WTC11 (cell line): ENCODE data around the gene GOSR2. TPM values are rescaled to one million over a fixed set of nuclear protein-coding genes. Genes with fewer than 3 reads are reported as not detected.

ENCODE experiments used
- ATAC-seq: fragments of 200-7000 bp; cut with Tn5 transposase; 2 replicates; pipeline ENCODE4 v1.10.0; 2021; ENCODE audit warnings: mild to moderate bottlenecking, moderate library complexity
- CTCF ChIA-PET: fragments of 300-600 bp; sonication (Branson Sonifier 250); formaldehyde crosslinking; loops from one replicate; lab custom pipeline; 2021; ENCODE audit warnings: antibody characterized with exemption; lab: Charles Lee
- POLR2A ChIA-PET: fragments of 350-600 bp; sonication (Branson Sonifier 250); formaldehyde crosslinking; loops from one replicate; lab custom pipeline; 2021; ENCODE audit warnings: antibody characterized with exemption; lab: Charles Lee
- DNase-seq: peaks from one replicate; pipeline ENCODE4 v3.0.0; 2021; ENCODE audit warnings: low spot score
- H3K27ac Mint-ChIP-seq: 2 replicates; pipeline ENCODE4 v1.8.0; 2021; ENCODE audit warnings: mixed read lengths
- H3K27me3 Mint-ChIP-seq: 2 replicates; pipeline ENCODE4 v1.8.0; 2021; ENCODE audit warnings: low read depth, mild to moderate bottlenecking, moderate library complexity, mixed read lengths
- H3K36me3 Mint-ChIP-seq: 2 replicates; pipeline ENCODE4 v1.8.0; 2021; ENCODE audit warnings: mixed read lengths
- H3K4me1 Mint-ChIP-seq: 2 replicates; pipeline ENCODE4 v1.8.0; 2022; ENCODE audit warnings: mixed read lengths
- H3K4me3 Mint-ChIP-seq: 2 replicates; pipeline ENCODE4 v1.8.0; 2021; ENCODE audit warnings: mild to moderate bottlenecking, moderate library complexity, mixed read lengths
- H3K9me3 Mint-ChIP-seq: 2 replicates; pipeline ENCODE4 v1.8.0; 2021; ENCODE audit warnings: mixed read lengths
- AR ChIP-seq: fragments of 250-450 bp; sonication (Bioruptor Pico); IDR thresholded peaks from 2 replicates; pipeline ENCODE4 v1.9.0; 2021; ENCODE audit warnings: mild to moderate bottlenecking
- ARID4B ChIP-seq: sonication (generic); formaldehyde crosslinking; IDR thresholded peaks from 2 replicates; pipeline ENCODE4 v1.8.0; 2023; ENCODE audit warnings: missing genetic modification reagents, mild to moderate bottlenecking, borderline replicate concordance
- CREB1 ChIP-seq: sonication (generic); formaldehyde crosslinking; IDR thresholded peaks from 2 replicates; pipeline ENCODE4 v1.8.0; 2023; ENCODE audit warnings: mild to moderate bottlenecking, missing genetic modification reagents
- ETV6 ChIP-seq: sonication (generic); formaldehyde crosslinking; IDR thresholded peaks from 2 replicates; pipeline ENCODE4 v1.8.1; 2022; ENCODE audit warnings: mild to moderate bottlenecking, missing genetic modification reagents
- GTF2I ChIP-seq: fragments of 250-450 bp; sonication (Bioruptor Pico); conservative IDR thresholded peaks from 2 replicates; pipeline ENCODE4 v1.4.0; 2021; ENCODE audit warnings: mild to moderate bottlenecking
- JUN ChIP-seq: sonication (generic); formaldehyde crosslinking; IDR thresholded peaks from 2 replicates; pipeline ENCODE4 v1.8.0; 2023; ENCODE audit warnings: mild to moderate bottlenecking, missing genetic modification reagents
- NFE2L1 ChIP-seq: sonication (generic); formaldehyde crosslinking; IDR thresholded peaks from 2 replicates; pipeline ENCODE4 v1.8.1; 2023; ENCODE audit warnings: missing genetic modification reagents
- RELA ChIP-seq: sonication (generic); formaldehyde crosslinking; IDR thresholded peaks from 2 replicates; pipeline ENCODE4 v1.8.1; 2022; ENCODE audit warnings: missing genetic modification reagents, mild to moderate bottlenecking, borderline replicate concordance
- SOX15 ChIP-seq: fragments of 250-450 bp; sonication (Bioruptor Pico); IDR thresholded peaks from 2 replicates; pipeline ENCODE4 v1.9.0; 2021; ENCODE audit warnings: mild to moderate bottlenecking
- ZNF263 ChIP-seq: sonication (generic); formaldehyde crosslinking; IDR thresholded peaks from 2 replicates; pipeline ENCODE4 v1.8.1; 2022; ENCODE audit warnings: low read depth, mild to moderate bottlenecking, moderate library complexity, missing genetic modification reagents
- ZNF423 ChIP-seq: fragments of 250-450 bp; sonication (Bioruptor Pico); IDR thresholded peaks from 2 replicates; pipeline ENCODE4 v2.1.2; 2022; ENCODE audit warnings: mild to moderate bottlenecking, moderate library complexity
- total RNA-seq: library from RNA; stranded (reverse); gene quantifications from 3 replicates; pipeline ENCODE4 v1.2.3, GENCODE V29; 2021
- TF ChIP-seq, protein P1 (sequence below): sonication (generic); formaldehyde crosslinking; IDR thresholded peaks from 2 replicates; pipeline ENCODE4 v1.8.1; 2022; ENCODE audit warnings: missing genetic modification reagents, borderline replicate concordance
- TF ChIP-seq, protein P2 (sequence below): sonication (generic); formaldehyde crosslinking; IDR thresholded peaks from 2 replicates; pipeline ENCODE4 v1.8.1; 2023; ENCODE audit warnings: mild to moderate bottlenecking, missing genetic modification reagents, moderate library complexity
- TF ChIP-seq, protein P3 (sequence below): sonication (generic); formaldehyde crosslinking; IDR thresholded peaks from 2 replicates; pipeline ENCODE4 v1.8.0; 2022; ENCODE audit warnings: mild to moderate bottlenecking, missing genetic modification reagents

Gene GOSR2
- total RNA-seq, 1 experiment from 2014 or later: 45.8 TPM

DNA sequence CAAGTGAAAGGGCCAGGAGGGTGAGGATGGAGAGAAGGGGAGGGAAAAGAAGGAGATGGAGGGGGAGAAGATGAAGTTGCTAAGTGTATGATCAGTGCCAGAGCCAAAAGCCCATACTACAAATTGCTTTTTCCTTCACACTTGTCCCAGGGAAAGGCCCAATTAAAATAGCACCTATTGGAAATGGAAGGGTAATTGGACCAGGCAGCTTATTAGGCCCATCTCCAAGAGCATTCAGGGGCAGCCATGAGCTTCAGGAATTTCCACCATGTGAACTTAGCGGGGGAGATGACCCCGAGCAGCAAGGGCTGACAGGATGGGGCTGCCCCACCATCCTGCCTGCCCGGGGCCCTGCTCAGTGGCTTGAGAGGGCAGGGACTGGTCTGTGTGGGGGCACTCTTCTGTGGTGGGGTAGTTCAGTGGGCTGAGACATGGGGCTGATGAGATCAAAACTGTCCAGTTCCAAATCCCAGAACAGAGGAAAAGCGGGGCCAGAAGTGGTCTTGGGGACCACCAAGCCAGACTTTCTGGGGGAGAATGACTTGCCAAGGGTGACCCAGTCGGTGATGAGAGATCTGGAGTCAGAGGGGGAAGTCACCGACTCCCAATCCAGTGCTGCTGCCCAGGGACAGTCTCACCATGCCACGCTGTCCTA, 27.5 kb downstream of the GOSR2 start:
- H3K27ac Mint-ChIP-seq: no peak overlapping the region
- ATAC-seq (no peak), DNase-seq (no peak)
- ChIA-PET POLR2A (no interaction called here), CTCF (interaction anchor here (2.0 kb wide), 1 partner anchor 8 kb away, joined by 12 read pairs; no protein-coding TSS in a partner anchor)
- no peak overlapping the region for H3K4me3 Mint-ChIP-seq
- peaks cover 9% of the 10 kb centered on the region; the same call in 1 of the 2 replicates for H3K27me3 Mint-ChIP-seq
- peaks cover 12% of the 10 kb centered on the region for H3K36me3 Mint-ChIP-seq
- H3K9me3 Mint-ChIP-seq: no peaks in the 10 kb centered on the region
- TF ChIP-seq, protein P1, sequence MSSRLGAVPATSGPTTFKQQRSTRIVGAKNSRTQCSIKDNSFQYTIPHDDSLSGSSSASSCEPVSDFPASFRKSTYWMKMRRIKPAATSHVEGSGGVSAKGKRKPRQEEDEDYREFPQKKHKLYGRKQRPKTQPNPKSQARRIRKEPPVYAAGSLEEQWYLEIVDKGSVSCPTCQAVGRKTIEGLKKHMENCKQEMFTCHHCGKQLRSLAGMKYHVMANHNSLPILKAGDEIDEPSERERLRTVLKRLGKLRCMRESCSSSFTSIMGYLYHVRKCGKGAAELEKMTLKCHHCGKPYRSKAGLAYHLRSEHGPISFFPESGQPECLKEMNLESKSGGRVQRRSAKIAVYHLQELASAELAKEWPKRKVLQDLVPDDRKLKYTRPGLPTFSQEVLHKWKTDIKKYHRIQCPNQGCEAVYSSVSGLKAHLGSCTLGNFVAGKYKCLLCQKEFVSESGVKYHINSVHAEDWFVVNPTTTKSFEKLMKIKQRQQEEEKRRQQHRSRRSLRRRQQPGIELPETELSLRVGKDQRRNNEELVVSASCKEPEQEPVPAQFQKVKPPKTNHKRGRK: no peak
- no peak for TF ChIP-seq CREB1 (CRISPR knock-in tag)
- no peak for TF ChIP-seq GTF2I
- TF ChIP-seq JUN (CRISPR knock-in tag): no peak
- TF ChIP-seq ARID4B (CRISPR knock-in tag): no peak
- TF ChIP-seq RELA (CRISPR knock-in tag): no peak
- TF ChIP-seq, protein P2, sequence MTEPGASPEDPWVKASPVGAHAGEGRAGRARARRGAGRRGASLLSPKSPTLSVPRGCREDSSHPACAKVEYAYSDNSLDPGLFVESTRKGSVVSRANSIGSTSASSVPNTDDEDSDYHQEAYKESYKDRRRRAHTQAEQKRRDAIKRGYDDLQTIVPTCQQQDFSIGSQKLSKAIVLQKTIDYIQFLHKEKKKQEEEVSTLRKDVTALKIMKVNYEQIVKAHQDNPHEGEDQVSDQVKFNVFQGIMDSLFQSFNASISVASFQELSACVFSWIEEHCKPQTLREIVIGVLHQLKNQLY (CRISPR knock-in tag): no peak
- TF ChIP-seq ZNF263 (CRISPR knock-in tag): no peak
- no peak for TF ChIP-seq ZNF423 (CRISPR knock-in tag)
- TF ChIP-seq AR (CRISPR knock-in tag): no peak
- TF ChIP-seq, protein P3, sequence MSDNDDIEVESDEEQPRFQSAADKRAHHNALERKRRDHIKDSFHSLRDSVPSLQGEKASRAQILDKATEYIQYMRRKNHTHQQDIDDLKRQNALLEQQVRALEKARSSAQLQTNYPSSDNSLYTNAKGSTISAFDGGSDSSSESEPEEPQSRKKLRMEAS (CRISPR knock-in tag): no peak
- TF ChIP-seq NFE2L1: no peak
- TF ChIP-seq, all 79 proteins: peak for 0
- peaks cover 6% of the 10 kb centered on the region for H3K4me1 Mint-ChIP-seq

DNA sequence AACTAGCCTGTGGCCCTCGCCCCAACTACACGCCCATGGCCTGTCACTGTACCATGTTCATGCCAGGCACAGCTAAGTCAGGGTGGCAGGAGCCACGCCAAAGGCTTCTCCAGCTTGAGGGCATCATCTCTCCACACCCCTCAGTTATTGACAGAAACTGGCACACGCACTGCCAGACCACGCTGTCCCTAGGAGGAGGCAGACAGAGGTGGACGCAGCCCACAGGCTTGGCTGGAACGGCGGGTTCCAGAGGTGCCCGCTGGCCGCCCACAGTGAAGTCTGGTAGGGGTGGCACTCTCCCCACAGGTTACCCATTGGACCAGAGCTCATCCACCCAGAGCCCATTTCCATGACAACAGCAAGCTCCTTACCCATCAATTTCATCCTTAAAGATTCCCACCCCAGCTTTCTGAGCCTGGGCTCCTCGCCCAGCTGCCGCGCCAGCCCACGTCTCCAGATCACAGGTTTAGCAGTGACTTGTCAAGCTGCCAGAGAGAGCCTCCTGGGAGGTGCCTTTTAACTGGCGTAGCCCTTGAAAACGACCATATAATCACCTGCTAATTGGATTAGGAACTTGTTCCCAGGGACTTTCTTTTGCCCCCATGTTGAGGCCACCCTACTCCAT, 28.1 kb downstream of the GOSR2 start:
- ChIA-PET POLR2A (no interaction called here), CTCF (interaction anchor here (0.6 to 2.0 kb wide), 2 partner anchors 8 to 163 kb away, joined by 3 to 12 read pairs; no protein-coding TSS in a partner anchor)
- Mint-ChIP-seq H3K27me3 (peaks cover 9% of the 10 kb centered on the region; the same call in 1 of the 2 replicates), H3K4me3 (no peak overlapping the region), H3K9me3 (no peaks in the 10 kb centered on the region), H3K27ac (no peak overlapping the region), H3K36me3 (peaks cover 13% of the 10 kb centered on the region), H3K4me1 (no peaks in the 10 kb centered on the region)
- ATAC-seq (no peak), DNase-seq (no peak)
- TF ChIP-seq CREB1 (CRISPR knock-in tag): no peak
- no peak for TF ChIP-seq ETV6 (CRISPR knock-in tag)
- TF ChIP-seq ZNF423 (CRISPR knock-in tag): no peak
- TF ChIP-seq SOX15 (CRISPR knock-in tag): no peak
